GM12878 (cell line): ENCODE results near the gene BMPR1B.

Experiments
- CBFB ChIP-seq: IDR thresholded peaks from 2 replicates; pipeline ENCODE4 v1.6.1; 2016; ENCODE audit warnings: antibody characterized with exemption, low read depth
- LARP7 ChIP-seq: fragments of 450-650 bp; IDR thresholded peaks from 2 replicates; pipeline ENCODE4 v1.6.1; 2017; ENCODE audit warnings: mild to moderate bottlenecking
- POLR2A ChIP-seq: IDR thresholded peaks from 2 replicates; pipeline ENCODE4 v1.6.1; 2011; ENCODE audit warnings: low read depth, mild to moderate bottlenecking, low read length
- POU2F2 ChIP-seq: IDR thresholded peaks from 3 replicates; pipeline ENCODE4 v1.6.1; 2011; ENCODE audit warnings: low read depth, mild to moderate bottlenecking, low read length, borderline replicate concordance
- RAD21 ChIP-seq: IDR thresholded peaks from 2 replicates; pipeline ENCODE4 v1.6.1; 2011; ENCODE audit warnings: mild to moderate bottlenecking, low read depth, low read length, moderate library complexity; ENCODE audit not compliant: insufficient read depth
- RELA ChIP-seq: fragments of 450-650 bp; IDR thresholded peaks from 2 replicates; pipeline ENCODE4 v1.8.0; 2014; ENCODE audit warnings: borderline replicate concordance; ENCODE audit not compliant: partially characterized antibody
- USF2 ChIP-seq: IDR thresholded peaks from 2 replicates; pipeline ENCODE4 v1.6.1; 2011; ENCODE audit warnings: low read depth, low read length, improper control_type of control experiment, borderline replicate concordance
- TF ChIP-seq, protein P1 (sequence below): IDR thresholded peaks from 2 replicates; pipeline ENCODE4 v1.6.1; 2012; ENCODE audit warnings: low read length, inconsistent platforms
- TF ChIP-seq, protein P2 (sequence below), 3 experiments: IDR thresholded peaks in 2 of 3; conservative IDR thresholded peaks in 1 of 3; 2 replicates each; pipeline ENCODE4 v1.5.1; 2011; ENCODE audit warnings: low read depth in 3 of 3, low read length in 3 of 3, mild to moderate bottlenecking in 3 of 3, control low read depth in 2 of 3, moderate library complexity in 2 of 3, inconsistent platforms in 1 of 3, mixed read lengths in 1 of 3; ENCODE audit not compliant: control insufficient read depth in 2 of 3, insufficient read depth in 1 of 3; ENCODE audit errors: extremely low read depth in 1 of 3

DNA sequence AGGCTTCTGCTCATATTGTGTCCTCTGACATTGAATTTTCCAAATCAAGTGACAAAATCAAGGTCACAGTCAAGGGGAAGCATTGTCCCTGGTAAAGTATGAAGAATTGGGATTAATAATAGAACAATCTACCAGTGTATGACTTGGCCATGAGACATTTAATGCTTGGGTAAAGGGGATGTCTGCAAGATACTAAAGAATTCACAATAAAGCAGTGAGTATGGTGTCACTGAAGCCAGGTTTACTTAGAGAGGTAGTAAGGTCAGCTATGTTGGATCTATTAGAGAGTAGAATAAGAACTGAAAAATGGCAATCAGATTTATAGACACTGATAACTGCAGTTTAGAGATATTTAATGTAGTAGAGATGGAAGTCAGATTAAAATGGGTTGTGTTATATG is 349.2 kb downstream of the BMPR1B start:
- TF ChIP-seq POU2F2 = no peak
- TF ChIP-seq, protein P1, sequence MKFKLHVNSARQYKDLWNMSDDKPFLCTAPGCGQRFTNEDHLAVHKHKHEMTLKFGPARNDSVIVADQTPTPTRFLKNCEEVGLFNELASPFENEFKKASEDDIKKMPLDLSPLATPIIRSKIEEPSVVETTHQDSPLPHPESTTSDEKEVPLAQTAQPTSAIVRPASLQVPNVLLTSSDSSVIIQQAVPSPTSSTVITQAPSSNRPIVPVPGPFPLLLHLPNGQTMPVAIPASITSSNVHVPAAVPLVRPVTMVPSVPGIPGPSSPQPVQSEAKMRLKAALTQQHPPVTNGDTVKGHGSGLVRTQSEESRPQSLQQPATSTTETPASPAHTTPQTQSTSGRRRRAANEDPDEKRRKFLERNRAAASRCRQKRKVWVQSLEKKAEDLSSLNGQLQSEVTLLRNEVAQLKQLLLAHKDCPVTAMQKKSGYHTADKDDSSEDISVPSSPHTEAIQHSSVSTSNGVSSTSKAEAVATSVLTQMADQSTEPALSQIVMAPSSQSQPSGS = no peak
- TF ChIP-seq USF2 = no peak
- no peak for TF ChIP-seq CBFB
- TF ChIP-seq, protein P2, sequence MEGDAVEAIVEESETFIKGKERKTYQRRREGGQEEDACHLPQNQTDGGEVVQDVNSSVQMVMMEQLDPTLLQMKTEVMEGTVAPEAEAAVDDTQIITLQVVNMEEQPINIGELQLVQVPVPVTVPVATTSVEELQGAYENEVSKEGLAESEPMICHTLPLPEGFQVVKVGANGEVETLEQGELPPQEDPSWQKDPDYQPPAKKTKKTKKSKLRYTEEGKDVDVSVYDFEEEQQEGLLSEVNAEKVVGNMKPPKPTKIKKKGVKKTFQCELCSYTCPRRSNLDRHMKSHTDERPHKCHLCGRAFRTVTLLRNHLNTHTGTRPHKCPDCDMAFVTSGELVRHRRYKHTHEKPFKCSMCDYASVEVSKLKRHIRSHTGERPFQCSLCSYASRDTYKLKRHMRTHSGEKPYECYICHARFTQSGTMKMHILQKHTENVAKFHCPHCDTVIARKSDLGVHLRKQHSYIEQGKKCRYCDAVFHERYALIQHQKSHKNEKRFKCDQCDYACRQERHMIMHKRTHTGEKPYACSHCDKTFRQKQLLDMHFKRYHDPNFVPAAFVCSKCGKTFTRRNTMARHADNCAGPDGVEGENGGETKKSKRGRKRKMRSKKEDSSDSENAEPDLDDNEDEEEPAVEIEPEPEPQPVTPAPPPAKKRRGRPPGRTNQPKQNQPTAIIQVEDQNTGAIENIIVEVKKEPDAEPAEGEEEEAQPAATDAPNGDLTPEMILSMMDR (IDR thresholded peaks at IDR 0.05 in 2 of 3, conservative IDR thresholded peaks at IDR 0.05 in 1 of 3; ENCODE audit: control insufficient read depth in 2 of 3, extremely low read depth in 1 of 3, insufficient read depth in 1 of 3, low read depth in 3 of 3, low read length in 3 of 3) = no peak
- TF ChIP-seq RELA = no peak
- TF ChIP-seq RAD21 = no peak
- no peak for TF ChIP-seq LARP7
- no peak for TF ChIP-seq POLR2A
